NCI-H2227 (cell line): ENCODE results near the gene CLVS2.

Experiments
- DNase-seq: peaks from one replicate; lab custom pipeline; 2025; ENCODE audit not compliant: unreplicated experiment; lab: John Stamatoyannopoulos, UW

Gene CLVS2

DNA sequence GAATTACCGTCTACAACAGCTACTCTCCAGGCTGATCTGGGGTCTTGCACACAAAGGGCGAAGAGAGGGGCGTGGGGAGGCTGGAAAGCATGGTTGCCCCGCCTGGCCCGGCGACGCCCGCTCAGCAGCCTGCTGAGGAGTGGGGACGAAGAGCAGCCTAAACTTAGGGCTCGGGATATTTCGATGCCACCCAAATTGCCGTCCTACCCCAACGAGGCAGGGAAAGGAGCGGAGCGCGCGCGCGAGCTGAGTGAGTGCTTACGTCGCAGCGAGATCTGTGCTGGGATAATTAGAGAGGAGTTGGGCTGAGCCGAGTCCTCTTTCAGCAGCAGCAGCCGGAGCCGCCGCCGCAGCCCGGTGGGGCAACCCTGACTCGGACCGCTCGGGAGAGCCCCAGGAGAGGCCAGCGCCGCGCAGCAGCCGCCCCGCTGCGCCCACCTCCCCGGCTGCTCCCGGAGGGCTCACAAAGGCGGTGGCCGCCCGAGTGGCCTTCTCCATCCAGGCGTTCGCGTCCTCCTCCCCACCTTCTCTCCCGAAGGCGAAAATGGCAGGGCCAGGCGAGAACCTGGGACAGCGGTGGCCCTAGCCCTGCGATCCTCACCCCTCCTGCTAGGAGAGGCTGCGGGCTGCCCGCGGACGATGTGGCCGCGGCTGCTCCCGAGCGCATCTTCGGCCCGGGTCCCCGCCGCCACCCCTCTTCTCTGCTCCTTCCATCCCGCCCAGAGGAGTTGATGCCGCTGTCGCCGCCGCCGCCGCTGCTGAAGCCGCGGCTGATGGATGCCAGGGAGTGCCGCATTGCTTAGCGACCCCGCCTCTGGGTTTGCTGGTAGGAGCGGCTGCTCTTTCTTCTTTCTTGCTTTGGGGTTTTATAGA, at the start of gene CLVS2:
CLVS2 (plus strand) TSS at position 315 of the 873 bp plus-strand sequence. CDS start 1,543 bp downstream, outside the sequence.
- DNase-seq = peak; percentile 47

DNA sequence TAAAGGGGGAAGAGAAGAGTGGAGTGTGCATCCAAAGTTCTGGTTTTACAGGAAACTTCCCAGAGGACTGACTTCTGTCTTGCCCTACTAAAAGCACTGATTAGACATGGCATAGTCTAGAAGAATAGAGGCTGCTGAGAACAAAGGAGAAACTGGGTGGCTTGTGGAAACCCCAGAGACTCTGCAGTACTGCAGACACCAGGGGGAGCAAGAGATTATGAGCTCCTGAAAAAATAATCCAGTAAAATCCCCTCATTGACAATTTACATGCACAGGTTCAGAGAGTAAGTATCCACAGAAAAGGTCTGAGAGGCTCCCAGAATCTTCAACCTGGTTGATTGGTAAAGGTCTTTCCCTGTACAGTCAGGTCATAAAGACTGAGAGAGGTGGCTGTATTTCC, 48.7 kb upstream of the CLVS2 start:
- no peak for DNase-seq

- no peak for DNase-seq
Observed at GRCh38 chr6:122953766-122954165, 42.3 kb upstream of the CLVS2 start.

GRCh38 chr6:122956376-122956775, 39.7 kb upstream of the CLVS2 start:
- no peak for DNase-seq

DNA sequence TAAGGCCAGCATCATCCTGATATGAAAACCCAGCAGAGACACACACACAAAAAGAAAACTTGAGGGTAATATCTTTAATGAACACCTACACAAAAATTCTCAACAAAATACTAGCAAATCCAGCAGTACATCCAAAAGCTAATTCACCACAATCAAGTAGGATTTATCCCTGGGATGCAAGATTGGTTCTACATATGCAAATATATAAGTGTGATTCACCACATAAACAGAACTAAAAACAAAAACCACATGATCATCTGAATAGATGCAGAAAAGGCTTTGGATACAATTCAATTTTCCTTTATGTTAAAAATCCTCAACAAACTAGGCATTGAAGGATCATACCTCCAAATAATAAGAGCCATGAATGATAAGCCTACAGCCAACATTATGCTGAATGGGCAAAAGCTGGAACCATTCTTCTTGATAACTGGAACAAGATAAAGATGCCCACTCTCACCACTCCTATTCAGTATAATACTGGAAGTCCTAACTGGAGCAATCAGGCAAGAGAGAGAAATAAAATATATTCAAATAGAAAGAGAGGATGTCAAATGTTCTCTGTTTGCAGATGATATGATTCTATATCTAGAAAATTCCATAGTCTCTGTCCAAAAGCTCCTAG, 33.9 kb upstream of the CLVS2 start:
- DNase-seq = no peak

- no peak for DNase-seq
Observed at GRCh38 chr6:122969999-122970533, 26.0 kb upstream of the CLVS2 start.

GRCh38 chr6:122977180-122977579, 18.9 kb upstream of the CLVS2 start:
- DNase-seq = no peak

DNA sequence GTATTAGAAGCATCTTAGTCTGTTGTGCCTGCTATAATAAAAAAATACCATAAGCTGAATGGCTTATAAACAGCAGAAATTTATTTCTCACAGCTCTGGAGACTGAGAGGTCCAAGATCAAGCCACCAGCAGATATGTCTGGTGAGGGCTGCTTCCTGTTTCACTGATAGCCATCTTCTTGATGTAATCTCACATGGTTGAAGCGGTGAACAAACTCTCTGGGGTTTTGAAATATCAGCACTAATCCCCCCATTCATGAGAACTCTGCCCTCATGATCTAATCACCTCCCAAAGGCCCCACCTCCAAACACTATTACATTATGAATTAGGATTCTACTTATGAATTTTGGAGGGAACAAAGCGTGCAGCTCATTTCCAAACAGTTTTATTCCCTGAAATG, 11.6 kb upstream of the CLVS2 start:
- no peak for DNase-seq

DNA sequence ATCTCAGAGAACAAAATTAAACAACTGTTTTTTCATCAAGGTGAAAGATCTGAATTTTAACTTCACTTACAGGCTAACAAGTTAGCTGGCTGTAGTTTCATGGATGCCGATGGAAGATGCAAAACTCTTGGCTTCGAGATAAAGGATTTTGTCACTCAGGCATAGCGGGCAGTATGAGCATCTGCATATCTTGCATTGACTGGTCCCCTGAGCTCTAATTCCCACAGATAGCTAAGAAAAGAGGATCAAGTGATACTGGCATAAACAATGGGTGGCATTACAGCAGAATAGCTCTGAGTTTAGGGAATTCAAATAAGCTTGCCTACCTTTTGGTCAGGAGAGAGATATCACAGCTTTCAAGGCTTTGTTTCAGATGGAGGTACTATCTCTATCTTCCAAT, 1.8 kb upstream of the CLVS2 start:
- DNase-seq = no peak

GRCh38 chr6:122996794-122997505, 915 bp downstream of the CLVS2 start:
- DNase-seq = peak; percentile 11

DNA sequence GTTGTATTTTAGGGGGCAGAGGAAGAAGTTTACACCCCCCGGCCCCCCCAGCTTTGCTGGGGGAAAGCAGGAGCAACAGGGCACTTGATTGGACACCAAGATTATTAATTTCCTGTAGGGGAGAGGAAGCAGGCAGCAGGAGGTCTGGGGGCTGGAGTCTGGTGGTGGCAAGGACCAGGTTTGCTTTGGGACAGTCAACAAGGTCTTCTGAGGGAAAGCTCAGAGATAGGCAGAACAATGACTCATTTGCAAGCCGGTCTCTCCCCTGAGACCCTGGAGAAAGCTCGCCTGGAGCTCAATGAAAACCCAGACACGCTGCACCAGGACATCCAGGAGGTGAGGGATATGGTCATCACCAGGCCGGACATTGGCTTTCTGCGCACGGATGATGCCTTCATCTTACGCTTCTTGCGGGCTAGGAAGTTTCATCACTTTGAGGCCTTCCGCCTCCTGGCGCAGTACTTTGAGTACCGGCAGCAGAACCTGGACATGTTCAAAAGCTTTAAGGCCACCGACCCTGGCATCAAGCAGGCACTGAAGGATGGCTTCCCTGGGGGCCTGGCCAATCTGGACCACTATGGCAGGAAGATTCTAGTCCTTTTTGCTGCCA, 1.6 kb downstream of the CLVS2 start:
- no peak for DNase-seq

DNA sequence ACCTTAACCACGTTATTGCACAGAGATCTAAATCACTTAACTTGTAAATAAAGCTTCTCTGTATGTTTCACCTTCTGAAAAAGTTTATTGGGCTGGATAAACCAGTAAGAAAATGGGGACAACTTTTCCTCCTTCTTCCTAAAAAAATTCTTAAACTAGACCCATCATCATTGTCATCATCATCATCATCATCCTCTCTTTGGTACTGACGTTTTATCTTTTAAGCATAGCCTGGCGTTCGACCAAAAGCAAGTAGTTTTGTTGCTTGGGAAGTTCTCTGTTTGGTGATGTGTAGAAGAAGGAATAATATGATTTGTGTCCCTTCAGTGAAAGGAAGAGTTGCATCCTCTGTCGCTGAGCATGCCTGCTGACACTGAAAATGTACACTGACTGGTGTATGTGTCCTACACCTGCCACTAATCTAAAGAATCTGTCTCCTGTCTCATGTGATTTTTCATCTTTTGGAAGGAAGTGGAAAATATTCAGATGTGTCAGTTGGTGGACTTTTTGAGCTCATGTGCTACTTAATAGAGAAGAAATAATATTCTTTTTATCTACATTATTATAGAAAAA, 2.5 kb downstream of the CLVS2 start:
- DNase-seq = no peak

- no peak for DNase-seq
Observed at GRCh38 chr6:123000244-123000770, 4.3 kb downstream of the CLVS2 start.

DNA sequence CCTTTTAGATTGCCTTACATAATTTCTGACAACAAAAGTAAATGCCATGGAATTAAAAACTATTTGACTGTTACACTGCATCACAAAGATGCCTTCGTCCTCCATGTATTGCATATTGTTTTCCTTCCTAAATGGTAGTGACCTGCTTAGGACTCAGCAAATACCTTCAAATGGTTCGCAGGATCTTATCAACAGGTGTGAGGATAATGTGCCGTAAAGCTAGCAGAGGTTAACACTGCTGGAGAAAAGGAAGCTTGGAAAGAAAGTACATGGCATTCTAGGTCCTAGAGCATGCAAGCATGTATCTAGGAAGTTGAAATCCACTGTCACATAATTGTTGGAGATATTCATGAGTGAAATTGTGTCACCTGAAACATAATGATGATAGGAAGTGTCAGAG, 5.5 kb downstream of the CLVS2 start:
- no peak for DNase-seq

- no peak for DNase-seq
Observed at GRCh38 chr6:123007885-123008284, 11.8 kb downstream of the CLVS2 start.

- DNase-seq = no peak
Observed at GRCh38 chr6:123009059-123009458, 13.0 kb downstream of the CLVS2 start.

DNA sequence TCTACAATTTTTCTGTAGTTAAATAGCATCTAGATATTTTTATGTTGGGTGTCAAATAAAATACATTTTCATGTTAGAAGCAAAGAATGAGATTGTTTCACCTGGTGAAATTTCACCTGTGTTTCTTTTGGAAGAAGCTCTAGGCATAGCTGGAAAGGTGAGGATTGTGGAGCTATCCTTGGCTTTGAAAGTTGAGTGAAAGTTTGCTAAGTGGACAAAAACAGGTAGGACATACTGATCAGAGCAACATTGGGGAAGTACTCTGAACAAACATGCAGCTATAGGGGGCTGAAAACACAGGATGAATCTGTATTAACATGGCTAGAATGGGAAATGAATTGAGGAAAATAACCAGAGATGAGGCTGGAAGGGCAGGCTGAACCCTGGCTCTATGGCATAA, 18.8 kb downstream of the CLVS2 start:
- no peak for DNase-seq

- no peak for DNase-seq
Observed at GRCh38 chr6:123016431-123017103, 20.5 kb downstream of the CLVS2 start.

GRCh38 chr6:123017104-123017682, 21.2 kb downstream of the CLVS2 start:
- no peak for DNase-seq

- no peak for DNase-seq
Observed at GRCh38 chr6:123022975-123023374, 26.9 kb downstream of the CLVS2 start.
